HG03039 (cell line): Measurements from ENCODE around the gene CYB5A.

Source experiments
- ATAC-seq: cut with Tn5 transposase; IDR thresholded peaks from one replicate; pipeline ENCODE4 v1.9.1; 2021; ENCODE audit warnings: mild to moderate bottlenecking, moderate library complexity; ENCODE audit not compliant: unreplicated experiment

The CYB5A gene

GRCh38 chr18:74219056-74219455 lies 72.7 kb downstream of the CYB5A start:
- no peak for ATAC-seq

DNA sequence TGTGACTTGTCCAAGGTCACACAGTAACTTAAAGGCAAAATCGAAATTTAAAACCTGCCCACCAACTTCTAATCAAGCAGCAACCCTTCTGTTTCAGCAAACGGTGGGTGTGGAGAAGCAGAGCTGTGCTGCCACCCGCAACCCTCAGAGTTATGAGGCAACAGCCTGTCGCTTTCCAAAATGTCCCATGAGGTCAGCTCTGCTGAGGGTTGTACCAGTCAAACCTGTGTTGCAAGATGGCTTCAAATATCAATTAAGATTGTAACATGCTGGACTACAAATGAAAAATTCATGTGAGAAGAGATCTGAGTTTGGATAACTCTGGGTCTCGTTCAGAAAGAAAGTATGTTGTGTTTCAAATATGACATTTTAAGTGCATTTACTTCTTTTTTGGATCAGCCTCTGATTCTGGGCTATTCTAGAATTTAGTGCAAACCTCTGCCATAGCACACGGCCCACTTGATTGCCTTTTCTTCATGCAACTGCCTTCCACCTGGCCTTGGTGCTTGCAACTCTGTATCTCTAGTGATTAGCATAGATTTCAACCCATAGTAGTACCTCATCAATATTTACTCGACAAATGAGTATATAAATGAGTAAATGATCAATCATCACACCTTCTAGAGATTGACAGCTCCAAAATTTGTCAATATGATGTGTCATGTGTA lies 74.2 kb downstream of the CYB5A start:
- ATAC-seq, result no peak

DNA sequence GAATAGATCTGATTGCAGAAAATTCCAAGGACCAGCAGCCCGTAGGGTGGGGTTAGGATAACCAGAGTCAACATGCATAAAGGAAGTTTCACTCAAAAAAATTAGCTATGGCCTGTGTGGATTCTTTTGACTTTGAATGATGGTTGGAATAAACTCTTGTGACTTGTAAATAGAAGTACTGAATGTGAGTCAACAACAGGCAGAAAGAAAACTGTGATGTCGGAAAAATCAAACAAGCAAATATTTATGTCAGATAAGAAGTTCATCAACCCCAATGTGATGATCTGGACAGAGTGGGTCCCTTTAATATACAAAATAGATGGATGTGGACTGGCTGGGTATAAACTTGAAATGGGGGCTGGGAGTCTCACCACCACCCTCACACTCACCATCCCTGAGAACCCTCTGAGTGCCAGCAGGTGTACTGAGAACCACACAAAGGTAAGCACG lies 75.1 kb downstream of the CYB5A start:
- no peak for ATAC-seq

GRCh38 chr18:74215863-74216262 lies 75.9 kb downstream of the CYB5A start:
- no peak for ATAC-seq

- ATAC-seq, result no peak
Observed at GRCh38 chr18:74213429-74213828, 78.3 kb downstream of the CYB5A start.

- ATAC-seq, result no peak
Observed at GRCh38 chr18:74204526-74205152, 87.1 kb downstream of the CYB5A start.

DNA sequence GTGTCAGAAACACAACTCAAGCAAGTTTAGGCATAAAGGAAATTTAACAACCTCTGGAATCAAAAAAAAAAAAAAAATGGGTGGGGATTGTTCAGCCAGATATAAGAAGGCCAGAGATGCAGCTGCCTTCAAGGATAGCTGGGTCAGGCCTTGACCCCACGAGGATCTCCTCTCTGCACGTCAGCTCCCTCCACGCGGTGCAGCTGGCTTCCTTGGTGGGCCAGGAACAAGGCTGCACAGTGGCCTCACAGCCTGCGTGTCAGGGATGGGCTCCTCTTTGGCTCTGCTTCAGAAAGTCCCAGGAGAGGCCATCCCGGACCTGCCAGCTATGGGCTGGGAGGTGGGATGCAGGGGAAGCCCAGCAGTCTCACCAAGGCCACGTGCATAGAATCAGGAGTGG lies 88.0 kb downstream of the CYB5A start:
- ATAC-seq, result no peak
